GM10248 (cell line): ENCODE measurements around the gene TTC34.
A peak's percentile ranks its signal among the peaks of the same experiment; 100 is the strongest.

Experiments used
- CTCF ChIA-PET: fragments of 300-600 bp; sonication (Branson Sonifier 250); formaldehyde crosslinking; extraction: SDS; loops from one replicate; lab custom pipeline; 2021; ENCODE audit warnings: antibody characterized with exemption; lab: Yijun Ruan, JAX
- POLR2A ChIA-PET: fragments of 350-650 bp; sonication (Branson Sonifier 250); formaldehyde crosslinking; extraction: SDS; loops from one replicate; lab custom pipeline; 2020; ENCODE audit warnings: antibody characterized with exemption; lab: Yijun Ruan, JAX
- DNase-seq: peaks from one replicate; pipeline ENCODE4 v3.0.0; 2012; ENCODE audit errors: extremely low spot score
- TF ChIP-seq, protein P1 (sequence below): IDR thresholded peaks from 2 replicates; pipeline ENCODE4 v1.5.1; 2012; ENCODE audit warnings: mild to moderate bottlenecking, low read depth; ENCODE audit errors: extremely low read depth, missing control alignments, control extremely low read depth

Gene TTC34

DNA sequence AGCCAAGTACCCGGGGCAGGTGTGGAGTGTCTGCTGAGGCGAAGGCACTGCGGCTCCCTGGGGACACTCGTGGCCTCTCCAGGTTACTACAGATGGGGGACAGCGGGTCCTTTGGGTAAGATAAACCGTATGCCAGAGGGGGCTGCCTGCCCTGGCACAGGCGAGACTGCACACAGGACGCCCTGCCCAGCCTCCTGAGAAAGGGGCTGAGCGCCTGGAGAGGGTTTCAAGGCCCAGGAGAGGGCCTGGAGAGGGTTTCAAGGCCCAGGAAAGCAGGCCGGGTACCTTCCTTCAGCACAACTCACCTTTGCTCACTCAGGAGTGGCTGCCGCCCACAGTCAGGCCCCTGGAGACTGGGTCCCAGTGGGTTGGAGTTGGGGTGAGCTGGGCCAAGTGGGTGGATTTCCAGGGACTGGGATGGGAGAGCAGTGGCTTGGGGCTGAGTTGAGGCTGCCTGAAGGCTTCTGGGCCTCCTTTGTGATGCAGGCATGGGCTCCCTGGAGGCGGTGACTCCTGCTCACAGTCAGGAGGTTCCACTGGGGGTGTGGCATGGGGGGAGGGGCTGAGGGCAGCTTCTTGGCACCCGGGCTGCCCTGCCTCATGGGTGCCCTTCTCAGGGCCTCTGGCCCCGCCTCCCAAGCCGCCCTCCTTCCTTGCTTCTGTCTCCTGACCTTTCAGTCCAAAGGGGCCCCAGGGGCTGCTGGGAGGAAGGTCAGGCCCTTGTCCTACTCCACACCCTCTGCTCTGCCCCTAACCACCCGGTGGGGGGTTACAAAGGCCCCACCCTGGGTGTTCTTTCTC, 168.7 kb downstream of the TTC34 start, which contains the start of gene MMEL1:
Gene MMEL1, minus strand, starts transcription at position 456 of the 801 bp plus-strand sequence. CDS start 3,532 bp downstream, outside the sequence.
- DNase-seq: peak; percentile 18
- TF ChIP-seq, protein P1, sequence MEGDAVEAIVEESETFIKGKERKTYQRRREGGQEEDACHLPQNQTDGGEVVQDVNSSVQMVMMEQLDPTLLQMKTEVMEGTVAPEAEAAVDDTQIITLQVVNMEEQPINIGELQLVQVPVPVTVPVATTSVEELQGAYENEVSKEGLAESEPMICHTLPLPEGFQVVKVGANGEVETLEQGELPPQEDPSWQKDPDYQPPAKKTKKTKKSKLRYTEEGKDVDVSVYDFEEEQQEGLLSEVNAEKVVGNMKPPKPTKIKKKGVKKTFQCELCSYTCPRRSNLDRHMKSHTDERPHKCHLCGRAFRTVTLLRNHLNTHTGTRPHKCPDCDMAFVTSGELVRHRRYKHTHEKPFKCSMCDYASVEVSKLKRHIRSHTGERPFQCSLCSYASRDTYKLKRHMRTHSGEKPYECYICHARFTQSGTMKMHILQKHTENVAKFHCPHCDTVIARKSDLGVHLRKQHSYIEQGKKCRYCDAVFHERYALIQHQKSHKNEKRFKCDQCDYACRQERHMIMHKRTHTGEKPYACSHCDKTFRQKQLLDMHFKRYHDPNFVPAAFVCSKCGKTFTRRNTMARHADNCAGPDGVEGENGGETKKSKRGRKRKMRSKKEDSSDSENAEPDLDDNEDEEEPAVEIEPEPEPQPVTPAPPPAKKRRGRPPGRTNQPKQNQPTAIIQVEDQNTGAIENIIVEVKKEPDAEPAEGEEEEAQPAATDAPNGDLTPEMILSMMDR: no peak
- ChIA-PET CTCF (interaction anchor here (0.8 kb wide), 1 partner anchor 184 kb away, joined by 3 read pairs; no protein-coding TSS in a partner anchor), POLR2A (no interaction called here)

DNA sequence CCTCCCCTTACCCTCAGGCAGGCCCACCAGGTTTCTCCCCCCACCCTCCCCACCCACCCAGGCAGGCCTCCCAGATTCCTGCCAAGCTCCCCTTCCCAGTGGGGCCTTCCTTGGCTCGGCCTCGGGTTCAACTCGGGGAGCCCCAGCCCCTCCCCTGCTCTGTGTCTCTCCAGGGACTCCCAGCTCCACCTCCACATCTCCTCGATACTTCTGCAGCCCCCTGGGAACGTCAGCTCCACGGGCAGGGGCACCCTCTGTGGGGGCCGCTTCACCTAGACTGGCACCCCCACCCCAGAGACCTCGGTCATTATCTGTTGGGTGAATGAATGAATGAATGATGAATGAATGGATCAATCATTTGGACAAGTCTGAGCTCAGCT, 169.5 kb downstream of the TTC34 start:
- CTCF ChIA-PET: no interaction called here
- POLR2A ChIA-PET: no interaction called here
- no peak for DNase-seq
- TF ChIP-seq, protein P1: no peak

DNA sequence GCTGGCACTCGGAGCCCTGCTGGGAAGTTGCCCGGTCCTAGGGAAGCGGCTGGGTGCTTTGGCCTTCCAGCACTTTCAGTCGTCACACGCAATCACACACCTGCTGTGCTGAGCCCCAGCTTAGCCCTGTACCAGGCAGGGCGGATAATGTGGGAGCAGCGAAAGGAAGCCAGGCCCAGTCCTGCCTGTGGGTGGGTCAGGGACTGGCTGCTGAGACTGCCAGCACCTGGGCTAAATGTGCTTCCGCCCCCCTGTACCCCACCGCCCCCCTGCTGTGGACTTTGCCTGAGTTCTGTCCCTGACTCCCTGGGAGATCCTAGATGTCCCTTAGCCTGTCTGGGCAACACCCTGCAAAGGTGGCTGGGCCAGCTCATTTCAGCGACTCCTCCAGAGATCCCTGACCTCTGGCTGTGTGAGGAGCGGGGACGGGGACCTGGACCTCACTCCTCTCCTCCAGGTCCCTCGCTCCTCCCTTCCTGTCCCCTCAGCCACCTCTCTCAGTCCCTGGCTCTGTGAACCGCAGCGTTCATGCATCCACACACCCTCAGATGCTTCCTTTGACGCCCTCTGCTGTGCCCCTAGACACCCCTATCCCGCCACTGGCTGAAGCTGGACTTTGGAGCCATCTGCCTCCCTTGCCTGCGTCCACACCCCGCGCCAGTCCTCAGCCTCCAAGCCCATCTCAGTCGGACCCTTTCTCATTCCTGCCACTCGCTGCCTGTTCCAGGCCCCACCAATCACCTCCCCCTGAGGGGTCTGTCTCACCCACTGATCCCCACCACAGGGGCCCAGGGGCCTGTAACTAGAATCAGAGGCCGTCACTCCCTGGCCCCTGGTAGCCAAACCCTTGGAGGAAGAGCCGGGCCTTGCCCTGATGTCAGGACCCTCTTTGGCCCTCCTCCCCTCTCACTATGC, 170.1 kb downstream of the TTC34 start:
- ChIA-PET CTCF (no interaction called here), POLR2A (no interaction called here)
- no peak for DNase-seq
- TF ChIP-seq, protein P1: no peak

DNA sequence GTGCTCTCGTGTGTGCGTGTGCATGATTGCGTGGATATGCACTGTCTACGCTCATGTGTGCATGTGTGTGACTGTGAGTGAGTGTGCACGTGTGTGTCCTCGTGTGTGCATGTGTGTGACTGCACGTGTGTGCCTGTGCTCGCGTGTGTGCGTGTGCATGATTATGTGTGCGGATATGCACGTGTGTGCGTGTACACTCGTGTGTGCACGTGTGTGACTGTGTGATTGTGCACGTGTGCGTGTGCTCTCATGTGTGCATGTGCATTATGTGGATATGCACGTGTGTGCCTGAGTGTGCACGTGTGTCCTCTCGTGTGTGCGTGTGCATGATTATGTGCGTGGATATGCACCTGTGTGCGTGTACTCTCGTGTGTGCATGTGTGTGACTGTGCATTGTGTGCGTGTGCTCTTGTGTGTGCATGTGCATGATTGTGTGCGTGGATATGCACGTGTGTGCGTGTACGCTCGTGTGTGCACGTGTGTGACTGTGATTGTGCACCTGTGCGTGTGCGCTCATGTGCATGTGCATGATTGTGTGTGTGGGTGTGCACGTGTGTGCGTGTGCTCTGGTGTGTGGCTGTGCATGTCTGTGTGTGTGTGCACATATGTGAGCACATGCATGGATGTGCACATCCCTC, 170.9 kb downstream of the TTC34 start:
- TF ChIP-seq, protein P1: no peak
- ChIA-PET CTCF (no interaction called here), POLR2A (no interaction called here)

DNA sequence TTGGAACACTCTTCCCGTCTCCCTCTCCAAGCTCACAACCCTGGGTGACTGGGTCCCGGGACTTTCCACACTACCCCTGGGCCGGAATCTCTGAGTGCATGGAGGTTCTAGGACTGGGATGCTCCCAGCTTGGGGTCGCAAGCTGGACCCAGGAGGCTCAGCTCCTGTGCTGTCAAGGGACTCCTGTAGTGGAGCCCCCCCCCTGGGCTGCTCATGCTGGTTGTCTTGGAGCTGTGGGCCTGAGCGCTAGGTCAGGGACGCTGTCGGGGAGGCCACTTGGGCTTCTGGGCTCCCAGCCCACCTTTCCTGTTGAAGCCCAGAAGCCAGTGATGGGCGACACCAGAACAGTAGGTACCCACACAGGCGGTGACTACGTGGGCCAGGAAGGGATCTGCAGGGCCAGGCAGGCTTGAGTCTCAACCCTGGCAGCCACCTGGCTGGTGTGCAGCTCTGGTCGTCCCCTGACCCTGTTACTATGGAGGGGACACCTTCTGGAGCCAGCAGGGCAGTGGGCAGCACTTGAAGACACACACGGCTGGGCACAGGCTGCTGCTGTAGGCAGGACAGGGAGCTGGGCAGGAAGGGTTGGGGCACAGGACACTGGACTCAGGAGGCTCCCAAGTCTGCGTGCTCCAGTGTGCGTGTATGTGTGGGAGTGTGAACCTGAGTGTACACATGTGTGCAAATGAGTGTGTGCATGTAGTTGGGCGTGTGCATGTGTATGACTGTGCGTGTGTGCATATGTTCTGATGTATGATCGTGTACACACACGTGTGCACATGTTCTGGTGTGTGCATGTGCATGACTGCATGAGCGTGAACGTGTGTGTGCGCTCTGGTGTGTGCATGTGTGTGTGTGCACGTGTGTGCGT, 171.6 kb downstream of the TTC34 start:
- ChIA-PET POLR2A (no interaction called here), CTCF (no interaction called here)
- TF ChIP-seq, protein P1: no peak
- no peak for DNase-seq

More for the DNA sequence above, 170.9 kb downstream of the TTC34 start:
- no peak for DNase-seq
